ENCODE results near the gene ASTN2.

DNA sequence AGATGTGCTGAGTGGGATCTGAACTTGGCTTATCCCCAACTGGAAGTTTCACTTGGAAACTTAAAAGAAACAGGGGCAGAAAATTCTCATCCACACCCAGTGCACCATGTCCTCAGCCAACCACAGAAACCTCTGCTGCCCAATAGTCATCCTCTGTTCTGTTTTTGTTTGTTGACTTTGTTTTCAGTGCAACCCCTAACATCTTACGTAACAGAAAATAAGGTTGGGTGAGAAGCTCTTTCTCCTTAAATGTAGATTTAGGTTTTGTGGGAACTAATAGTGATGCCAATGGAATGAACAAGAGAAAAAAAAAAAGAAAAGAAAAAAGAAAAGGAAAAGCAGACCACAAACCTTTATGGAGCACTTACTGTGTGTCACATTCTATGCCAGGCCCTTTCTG is 998.4 kb downstream of the ASTN2 start:
- TF ChIP-seq EZH2 (IDR thresholded peaks at IDR 0.05; ENCODE audit: borderline replicate concordance, low read depth, low read length, severe bottlenecking) = no peak
- TF ChIP-seq, protein P1, sequence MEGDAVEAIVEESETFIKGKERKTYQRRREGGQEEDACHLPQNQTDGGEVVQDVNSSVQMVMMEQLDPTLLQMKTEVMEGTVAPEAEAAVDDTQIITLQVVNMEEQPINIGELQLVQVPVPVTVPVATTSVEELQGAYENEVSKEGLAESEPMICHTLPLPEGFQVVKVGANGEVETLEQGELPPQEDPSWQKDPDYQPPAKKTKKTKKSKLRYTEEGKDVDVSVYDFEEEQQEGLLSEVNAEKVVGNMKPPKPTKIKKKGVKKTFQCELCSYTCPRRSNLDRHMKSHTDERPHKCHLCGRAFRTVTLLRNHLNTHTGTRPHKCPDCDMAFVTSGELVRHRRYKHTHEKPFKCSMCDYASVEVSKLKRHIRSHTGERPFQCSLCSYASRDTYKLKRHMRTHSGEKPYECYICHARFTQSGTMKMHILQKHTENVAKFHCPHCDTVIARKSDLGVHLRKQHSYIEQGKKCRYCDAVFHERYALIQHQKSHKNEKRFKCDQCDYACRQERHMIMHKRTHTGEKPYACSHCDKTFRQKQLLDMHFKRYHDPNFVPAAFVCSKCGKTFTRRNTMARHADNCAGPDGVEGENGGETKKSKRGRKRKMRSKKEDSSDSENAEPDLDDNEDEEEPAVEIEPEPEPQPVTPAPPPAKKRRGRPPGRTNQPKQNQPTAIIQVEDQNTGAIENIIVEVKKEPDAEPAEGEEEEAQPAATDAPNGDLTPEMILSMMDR (IDR thresholded peaks at IDR 0.05; ENCODE audit: extremely low read depth in 1 of 2, insufficient read depth in 1 of 2, low read depth in 1 of 2, low read length in 2 of 2) = no peak
- TF ChIP-seq POLR2A (IDR thresholded peaks at IDR 0.05; ENCODE audit: low read depth, low read length) = no peak
- no peak for TF ChIP-seq POLR2AphosphoS5 (IDR thresholded peaks at IDR 0.05; ENCODE audit: insufficient read depth, low read depth, low read length)
- TF ChIP-seq, protein P2, sequence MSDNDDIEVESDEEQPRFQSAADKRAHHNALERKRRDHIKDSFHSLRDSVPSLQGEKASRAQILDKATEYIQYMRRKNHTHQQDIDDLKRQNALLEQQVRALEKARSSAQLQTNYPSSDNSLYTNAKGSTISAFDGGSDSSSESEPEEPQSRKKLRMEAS (IDR thresholded peaks at IDR 0.05; ENCODE audit: insufficient read depth, insufficient read length) = no peak
- no peak for TF ChIP-seq GATA2 (IDR thresholded peaks at IDR 0.05; ENCODE audit: insufficient read depth, insufficient read length, low read depth, low read length)
- TF ChIP-seq MYC (IDR thresholded peaks at IDR 0.05; ENCODE audit: low read depth, low read length) = no peak
- TF ChIP-seq JUN (IDR thresholded peaks at IDR 0.05; ENCODE audit: borderline replicate concordance, insufficient read depth, insufficient read length, low read depth) = no peak

Measured in endothelial cell of umbilical vein (primary cell).